A549 (cell line): ENCODE results near the gene PMFBP1.

Experiments used
- CEBPB ChIP-seq, 2 experiments: fragments of >200 bp in 1 of 2; sonication (Bioruptor Twin) in 1 of 2; formaldehyde crosslinking in 1 of 2; IDR thresholded peaks; 2 replicates each; pipeline ENCODE4 v1.6.1; 2012 to 2016
- CTCF ChIP-seq: fragments of >200 bp; sonication (Bioruptor Twin); formaldehyde crosslinking; IDR thresholded peaks from 3 replicates; pipeline ENCODE4 v1.5.1; 2016
- EP300 ChIP-seq, 2 experiments: fragments of >200 bp; sonication (Bioruptor Twin); formaldehyde crosslinking; IDR thresholded peaks; 2 replicates in 1 of 2; 3 replicates in 1 of 2; pipeline ENCODE4 v1.6.1; 2016 to 2017
- HOXA7 ChIP-seq: fragments of 250-450 bp; sonication (Bioruptor Pico); IDR thresholded peaks from 2 replicates; pipeline ENCODE4 v1.5.0; 2020; ENCODE audit warnings: mild to moderate bottlenecking, moderate library complexity
- JUNB ChIP-seq: fragments of >200 bp; sonication (Bioruptor Twin); formaldehyde crosslinking; IDR thresholded peaks from 2 replicates; pipeline ENCODE4 v1.6.1; 2016
- MAFK ChIP-seq: fragments of 450-650 bp; IDR thresholded peaks from 2 replicates; pipeline ENCODE4 v1.6.1; 2014; ENCODE audit not compliant: partially characterized antibody
- POLR2A ChIP-seq: IDR thresholded peaks from 2 replicates; pipeline ENCODE4 v1.6.1; 2012; ENCODE audit warnings: mild to moderate bottlenecking, low read length
- REST ChIP-seq: fragments of 200-600 bp; sonication (generic); IDR thresholded peaks from 2 replicates; pipeline ENCODE4 v1.6.1; 2016; ENCODE audit warnings: antibody characterized with exemption, mild to moderate bottlenecking, moderate library complexity
- ZFP36 ChIP-seq: fragments of 450-650 bp; IDR thresholded peaks from 2 replicates; pipeline ENCODE4 v1.6.1; 2014; ENCODE audit warnings: borderline replicate concordance; ENCODE audit not compliant: partially characterized antibody

GRCh38 chr16:72092832-72093447 is 79.0 kb downstream of the PMFBP1 start:
- no peak for TF ChIP-seq HOXA7 (CRISPR knock-in tag)
- no peak for TF ChIP-seq EP300 (IDR thresholded peaks at IDR 0.05)
- no peak for TF ChIP-seq CTCF
- no peak for TF ChIP-seq MAFK
- TF ChIP-seq ZFP36, result no peak
- TF ChIP-seq CEBPB (IDR thresholded peaks at IDR 0.05), result no peak
- TF ChIP-seq POLR2A, result no peak
- TF ChIP-seq JUNB, result no peak
- no peak for TF ChIP-seq REST
